Activated CD4-positive, alpha-beta memory T cell treated with anti-CD3 and anti-CD28 coated beads for 36 hours (primary cell): Measurements from ENCODE around the gene HSPG2. TPM values are rescaled to one million over a fixed set of nuclear protein-coding genes. Genes with fewer than 3 reads are reported as not detected.
"Not testable (repeated sequence)": the region's sequence is repeated elsewhere in the genome, so short reads cannot be mapped to it uniquely, and the experiment has no call there.

Experiments used
- CTCF ChIA-PET: fragments of 350-600 bp; sonication (Branson Sonifier 250); formaldehyde crosslinking; loops from one replicate; lab custom pipeline; 2021; ENCODE audit warnings: antibody characterized with exemption, inconsistent platforms; lab: Charles Lee
- POLR2A ChIA-PET: fragments of 350-600 bp; sonication (Branson Sonifier 250); formaldehyde crosslinking; loops from one replicate; lab custom pipeline; 2021; ENCODE audit warnings: antibody characterized with exemption; lab: Charles Lee
- DNase-seq: peaks from one replicate; pipeline ENCODE4 v3.0.0-alpha.2; 2020
- H3K27ac Mint-ChIP-seq: one replicate; pipeline ENCODE4 v1.8.0; 2021; ENCODE audit warnings: mixed read lengths
- H3K27me3 Mint-ChIP-seq: one replicate; pipeline ENCODE4 v1.8.0; 2021; ENCODE audit warnings: mixed read lengths
- H3K36me3 Mint-ChIP-seq: one replicate; pipeline ENCODE4 v1.8.0; 2021; ENCODE audit warnings: mixed read lengths
- H3K4me1 Mint-ChIP-seq: one replicate; pipeline ENCODE4 v1.8.0; 2021; ENCODE audit warnings: low read depth, mixed read lengths
- H3K4me3 Mint-ChIP-seq: one replicate; pipeline ENCODE4 v1.8.0; 2021; ENCODE audit warnings: mild to moderate bottlenecking, mixed read lengths
- H3K9me3 Mint-ChIP-seq: one replicate; pipeline ENCODE4 v1.8.0; 2021; ENCODE audit warnings: mixed read lengths
- intact Hi-C: fragments of 100-400 bp; cut with micrococcal nuclease; formaldehyde crosslinking; loops from one replicate; pipeline ENCODE4 v1.15.1; 2023
- total RNA-seq, 2 experiments: library from RNA; stranded (reverse); gene quantifications; one replicate each; pipeline ENCODE4 v1.2.3, GENCODE V29; 2021

Gene HSPG2
- total RNA-seq, 2 experiments from 2014 or later = 2.8 to 3.7 TPM

DNA sequence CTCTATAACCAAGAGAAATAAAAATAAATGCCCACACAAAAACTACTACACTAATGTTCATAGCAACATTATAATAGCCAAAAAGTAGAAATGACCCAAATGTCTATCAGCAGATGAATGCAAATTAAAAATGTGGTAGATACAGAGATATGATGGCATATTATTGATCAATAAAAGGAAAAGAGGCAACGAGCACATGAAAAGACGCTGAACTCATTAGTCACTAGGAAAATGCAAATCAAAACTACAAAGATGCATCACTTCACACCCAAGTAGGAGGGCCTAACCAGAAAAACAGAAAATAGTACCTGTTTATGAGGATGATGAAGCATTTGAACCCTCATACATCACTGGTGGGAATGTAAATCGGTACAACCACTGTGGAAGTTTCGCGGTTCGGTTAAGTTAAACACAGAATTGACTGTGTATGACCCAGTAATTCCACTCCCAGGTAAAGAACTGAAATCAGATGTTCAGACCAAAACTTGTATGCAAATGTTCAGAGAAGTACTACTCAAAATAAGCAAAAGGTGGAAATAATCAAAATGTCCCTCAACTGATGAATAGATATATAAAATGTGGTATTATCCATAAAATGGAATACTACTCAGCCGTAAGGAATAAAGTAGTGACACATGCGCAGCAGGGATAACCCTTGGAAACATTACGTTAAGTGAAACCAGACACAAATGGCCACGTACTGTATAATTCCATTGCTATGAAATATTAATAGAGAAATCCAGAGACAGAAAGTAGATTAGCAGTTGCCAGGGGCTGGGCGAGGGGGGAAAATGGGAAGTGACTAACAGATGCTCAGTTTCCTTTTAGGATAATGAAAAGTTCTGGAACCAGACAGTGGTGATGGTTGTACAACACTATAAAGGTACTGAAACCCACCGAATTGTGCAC is 157.2 kb downstream of the HSPG2 start:
- H3K27ac Mint-ChIP-seq = peak overlapping the region; percentile 95
- peaks cover 12% of the 10 kb centered on the region for H3K36me3 Mint-ChIP-seq
- peak overlapping the region; percentile 74 for H3K4me3 Mint-ChIP-seq
- no peaks in the 10 kb centered on the region for H3K27me3 Mint-ChIP-seq
- DNase-seq = peak; percentile 76
- peaks cover 48% of the 10 kb centered on the region for H3K4me1 Mint-ChIP-seq
- intact Hi-C loops = loop anchor here (1.0 to 5.0 kb wide), 3 partner anchors 14 to 603 kb away; partner anchors contain the start of gene EIF4G3
- peaks cover 3% of the 10 kb centered on the region for H3K9me3 Mint-ChIP-seq
- POLR2A ChIA-PET = no interaction called here
- CTCF ChIA-PET = no interaction called here

DNA sequence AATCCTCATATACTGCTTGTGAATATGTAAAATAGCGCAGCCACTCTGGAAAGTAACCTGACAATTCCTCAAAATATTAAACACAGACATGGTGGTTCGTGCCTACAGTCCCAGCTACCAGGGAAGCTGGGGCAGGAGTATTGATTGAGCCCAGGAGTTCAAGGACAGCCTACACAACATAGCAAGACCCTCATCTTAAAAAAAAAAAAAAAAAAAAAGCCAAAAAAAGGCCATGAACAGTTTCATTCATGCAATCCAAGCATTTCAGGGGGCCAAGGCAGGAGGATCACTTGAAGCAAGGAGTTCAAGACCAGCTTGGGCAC is 158.7 kb downstream of the HSPG2 start:
- ChIA-PET POLR2A (no interaction called here), CTCF (interaction anchor here (0.6 kb wide), 1 partner anchor 32 kb away, joined by 3 read pairs; no protein-coding TSS in a partner anchor)
- intact Hi-C loops = no loop called here
- peaks cover 49% of the 10 kb centered on the region for H3K4me1 Mint-ChIP-seq
- peaks cover 12% of the 10 kb centered on the region for H3K36me3 Mint-ChIP-seq
- DNase-seq = no peak
- peaks cover 3% of the 10 kb centered on the region for H3K9me3 Mint-ChIP-seq
- peak overlapping the region; percentile 78 for H3K27ac Mint-ChIP-seq
- H3K27me3 Mint-ChIP-seq = no peaks in the 10 kb centered on the region
- peak overlapping the region; percentile 9 for H3K4me3 Mint-ChIP-seq

- H3K9me3 Mint-ChIP-seq, CTCF ChIA-PET, H3K27ac Mint-ChIP-seq, H3K27me3 Mint-ChIP-seq, intact Hi-C loops, POLR2A ChIA-PET, DNase-seq, H3K4me3 Mint-ChIP-seq: not testable (repeated sequence)
- Mint-ChIP-seq H3K36me3 (peaks cover 10% of the 10 kb centered on the region), H3K4me1 (peaks cover 56% of the 10 kb centered on the region)
Observed at GRCh38 chr1:21776925-21777324, 160.2 kb downstream of the HSPG2 start.

DNA sequence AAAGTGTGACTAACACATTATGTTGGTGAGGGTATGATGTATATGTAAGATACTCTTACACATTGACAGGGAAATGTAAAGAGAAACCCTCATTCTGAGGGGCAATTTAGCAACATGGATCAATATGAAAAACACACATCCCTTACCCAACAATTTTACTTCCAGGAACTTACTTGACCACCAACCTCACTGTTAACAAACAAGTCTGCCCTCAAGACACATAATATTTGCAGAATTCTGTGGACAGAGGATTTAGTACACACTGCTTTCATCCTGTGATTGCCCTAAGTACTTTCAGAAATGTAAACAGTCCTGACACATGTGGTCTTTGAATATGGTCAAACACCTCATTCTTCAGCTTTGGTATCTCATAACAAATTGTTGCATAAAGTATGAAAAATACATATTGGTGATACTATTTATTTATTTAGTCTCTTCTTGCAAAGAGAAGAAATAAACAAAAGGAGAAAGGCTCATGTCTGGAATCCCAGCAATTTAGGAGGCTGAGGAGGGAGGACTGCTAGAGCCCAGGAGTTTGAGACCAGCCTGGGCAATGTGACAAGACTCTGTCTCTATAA is 161.0 kb downstream of the HSPG2 start:
- Mint-ChIP-seq H3K36me3 (peaks cover 10% of the 10 kb centered on the region), H3K4me1 (peaks cover 56% of the 10 kb centered on the region), H3K4me3 (no peak overlapping the region), H3K27ac (peak overlapping the region; percentile 75), H3K9me3 (peaks cover 3% of the 10 kb centered on the region), H3K27me3 (no peaks in the 10 kb centered on the region)
- POLR2A ChIA-PET = no interaction called here
- intact Hi-C loops = no loop called here
- CTCF ChIA-PET = no interaction called here
- DNase-seq = no peak

DNA sequence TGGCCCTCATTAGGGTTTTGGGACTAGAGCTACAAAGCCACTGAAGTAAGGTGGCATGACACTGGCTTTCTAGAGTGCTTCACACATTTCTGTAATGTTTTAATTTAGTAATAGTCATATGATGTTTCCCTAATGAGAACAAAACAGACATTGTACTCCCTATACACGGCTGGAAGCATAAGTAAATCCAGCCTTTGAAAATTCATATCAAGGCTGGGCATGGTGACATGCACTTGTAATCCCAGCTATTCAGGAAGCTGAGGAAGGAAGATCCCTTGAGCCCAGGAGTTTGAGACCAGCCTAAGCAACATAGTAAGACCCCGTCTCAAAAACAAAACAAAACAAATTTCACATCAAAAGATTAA is 161.6 kb downstream of the HSPG2 start:
- intact Hi-C loops = no loop called here
- H3K36me3 Mint-ChIP-seq = peaks cover 10% of the 10 kb centered on the region
- no peak overlapping the region for H3K4me3 Mint-ChIP-seq
- no peaks in the 10 kb centered on the region for H3K27me3 Mint-ChIP-seq
- ChIA-PET CTCF (no interaction called here), POLR2A (no interaction called here)
- DNase-seq = no peak
- H3K4me1 Mint-ChIP-seq = peaks cover 56% of the 10 kb centered on the region
- H3K9me3 Mint-ChIP-seq = peaks cover 3% of the 10 kb centered on the region
- H3K27ac Mint-ChIP-seq = peak overlapping the region; percentile 75

GRCh38 chr1:21774835-21775549 is 162.1 kb downstream of the HSPG2 start:
- Mint-ChIP-seq H3K36me3 (peaks cover 9% of the 10 kb centered on the region), H3K9me3 (peaks cover 3% of the 10 kb centered on the region), H3K27ac (no peak overlapping the region), H3K4me3 (no peak overlapping the region), H3K27me3 (no peaks in the 10 kb centered on the region), H3K4me1 (peaks cover 54% of the 10 kb centered on the region)
- POLR2A ChIA-PET = no interaction called here
- intact Hi-C loops = no loop called here
- CTCF ChIA-PET = no interaction called here
- no peak for DNase-seq

DNA sequence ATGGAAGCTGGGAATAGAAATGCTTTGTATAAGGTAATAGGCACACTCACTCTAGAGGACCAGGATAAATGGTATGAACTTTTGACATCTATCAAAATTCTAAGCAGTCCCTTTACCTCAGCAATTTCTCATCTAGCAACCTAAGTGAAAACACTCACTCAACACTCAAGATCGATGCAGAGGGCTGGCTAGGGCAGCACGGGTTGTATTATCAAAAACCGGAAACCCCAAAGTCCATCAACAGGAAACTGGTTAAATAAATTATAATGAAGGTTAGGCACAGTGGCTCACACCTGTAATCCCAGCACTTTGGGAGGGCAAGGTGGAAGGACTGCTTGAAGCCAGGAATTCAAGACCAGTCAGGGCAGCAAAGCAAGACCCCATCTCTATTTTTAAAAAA is 163.5 kb downstream of the HSPG2 start:
- no peak overlapping the region for H3K4me3 Mint-ChIP-seq
- peak; percentile 43 for DNase-seq
- ChIA-PET CTCF (no interaction called here), POLR2A (no interaction called here)
- peaks cover 3% of the 10 kb centered on the region for H3K9me3 Mint-ChIP-seq
- intact Hi-C loops = no loop called here
- H3K4me1 Mint-ChIP-seq = peaks cover 53% of the 10 kb centered on the region
- peaks cover 8% of the 10 kb centered on the region for H3K36me3 Mint-ChIP-seq
- H3K27me3 Mint-ChIP-seq = no peaks in the 10 kb centered on the region
- H3K27ac Mint-ChIP-seq = peak overlapping the region; percentile 54

Other genes with a start within 250 kb of the HSPG2 start
- gene USP48, start 154.2 kb downstream of the HSPG2 start, total RNA-seq = 10 to 100 TPM; 77.2 to 91.1 TPM
- not detected for gene LDLRAD2, start 125.0 kb downstream of the HSPG2 start, total RNA-seq
- gene CELA3B, start 39.7 kb upstream of the HSPG2 start, total RNA-seq = not detected
- not detected for gene CELA3A, start 64.3 kb upstream of the HSPG2 start, total RNA-seq
- 100 to 1,000 TPM; 310 to 314 TPM for gene CDC42, start 115.4 kb upstream of the HSPG2 start, total RNA-seq
- gene WNT4, start 205.8 kb upstream of the HSPG2 start, total RNA-seq = not detected